CD4-positive, CD25-positive, alpha-beta regulatory T cell (primary cell): ENCODE data around the gene YWHAG. TPM values are rescaled to one million over a fixed set of nuclear protein-coding genes. Genes with fewer than 3 reads are reported as not detected.

ENCODE experiments used
- ATAC-seq, 2 donors: fragments of 150-1000 bp; cut with Tn5 transposase; one replicate each; pipeline ENCODE4 v1.10.0; 2021; ENCODE audit warnings: low read depth in 2 of 2, moderate number of reproducible peaks in 2 of 2, moderate library complexity in 1 of 2
- DNase-seq, 3 donors: peaks; one replicate each; pipeline versions ENCODE4 v3.0.0 to v3.0.0-alpha.2; 2012 to 2022; ENCODE audit warnings: mixed read lengths in 1 of 3
- H3K27ac ChIP-seq: one replicate; pipeline ENCODE4 v1.7.0; 2013; ENCODE audit warnings: mild to moderate bottlenecking, low read length; ENCODE audit not compliant: insufficient read depth, poor library complexity, severe bottlenecking
- H3K27me3 ChIP-seq: one replicate; pipeline ENCODE4 v1.7.0; 2013; ENCODE audit warnings: low read length; ENCODE audit not compliant: control insufficient read depth, insufficient read depth
- H3K36me3 ChIP-seq: one replicate; pipeline ENCODE4 v1.7.0; 2013; ENCODE audit warnings: mild to moderate bottlenecking, low read length, moderate library complexity; ENCODE audit not compliant: control insufficient read depth, insufficient read depth
- H3K4me1 ChIP-seq: 2 replicates; pipeline ENCODE4 v1.7.0; 2013; ENCODE audit warnings: mild to moderate bottlenecking, low read length; ENCODE audit not compliant: insufficient read depth, control insufficient read depth, poor library complexity, severe bottlenecking
- H3K4me3 ChIP-seq: one replicate; pipeline ENCODE4 v1.7.0; 2013; ENCODE audit warnings: low read depth, mild to moderate bottlenecking, low read length, moderate library complexity
- H3K9me3 ChIP-seq, 2 experiments: 1 replicate in 1 of 2; 2 replicates in 1 of 2; pipeline ENCODE4 v1.7.0; 2013; ENCODE audit warnings: low read length in 2 of 2, mild to moderate bottlenecking in 1 of 2, moderate library complexity in 1 of 2; ENCODE audit not compliant: control insufficient read depth in 2 of 2
- H3K27ac Mint-ChIP-seq, 3 donors: one replicate each; pipeline ENCODE4 v1.8.0; 2020 to 2022; ENCODE audit warnings: mild to moderate bottlenecking in 3 of 3, mixed read lengths in 3 of 3, moderate library complexity in 2 of 3
- H3K27me3 Mint-ChIP-seq: one replicate; pipeline ENCODE4 v1.8.0; 2022; ENCODE audit warnings: mild to moderate bottlenecking, mixed read lengths
- H3K36me3 Mint-ChIP-seq: one replicate; pipeline ENCODE4 v1.8.0; 2020; ENCODE audit warnings: mixed read lengths
- H3K4me1 Mint-ChIP-seq, 4 donors: one replicate each; pipeline ENCODE4 v1.8.0; 2020 to 2022; ENCODE audit warnings: mixed read lengths in 4 of 4, mild to moderate bottlenecking in 1 of 4
- H3K4me3 Mint-ChIP-seq, 4 donors: one replicate each; pipeline ENCODE4 v1.8.0; 2020 to 2022; ENCODE audit warnings: mild to moderate bottlenecking in 4 of 4, mixed read lengths in 4 of 4, moderate library complexity in 3 of 4
- H3K9me3 Mint-ChIP-seq, 7 donors: one replicate each; pipeline ENCODE4 v1.8.0; 2020 to 2022; ENCODE audit warnings: mixed read lengths in 7 of 7, mild to moderate bottlenecking in 3 of 7, moderate library complexity in 2 of 7
- polyA plus RNA-seq, 4 donors: library from polyadenylated mRNA; unstranded; fragments of 300-500 nt; fragmentation: Illumina TruSeq; gene quantifications; one replicate each; pipeline ENCODE4 v1.2.3, GENCODE V29; 2021
- total RNA-seq: library from RNA; stranded (reverse); gene quantifications from one replicate; pipeline ENCODE4 v1.2.3, GENCODE V29; 2022

The YWHAG gene
- total and polyA plus RNA-seq, 5 donors from 2014 or later: 1.7 to 36.6 (median 2.2) TPM

DNA sequence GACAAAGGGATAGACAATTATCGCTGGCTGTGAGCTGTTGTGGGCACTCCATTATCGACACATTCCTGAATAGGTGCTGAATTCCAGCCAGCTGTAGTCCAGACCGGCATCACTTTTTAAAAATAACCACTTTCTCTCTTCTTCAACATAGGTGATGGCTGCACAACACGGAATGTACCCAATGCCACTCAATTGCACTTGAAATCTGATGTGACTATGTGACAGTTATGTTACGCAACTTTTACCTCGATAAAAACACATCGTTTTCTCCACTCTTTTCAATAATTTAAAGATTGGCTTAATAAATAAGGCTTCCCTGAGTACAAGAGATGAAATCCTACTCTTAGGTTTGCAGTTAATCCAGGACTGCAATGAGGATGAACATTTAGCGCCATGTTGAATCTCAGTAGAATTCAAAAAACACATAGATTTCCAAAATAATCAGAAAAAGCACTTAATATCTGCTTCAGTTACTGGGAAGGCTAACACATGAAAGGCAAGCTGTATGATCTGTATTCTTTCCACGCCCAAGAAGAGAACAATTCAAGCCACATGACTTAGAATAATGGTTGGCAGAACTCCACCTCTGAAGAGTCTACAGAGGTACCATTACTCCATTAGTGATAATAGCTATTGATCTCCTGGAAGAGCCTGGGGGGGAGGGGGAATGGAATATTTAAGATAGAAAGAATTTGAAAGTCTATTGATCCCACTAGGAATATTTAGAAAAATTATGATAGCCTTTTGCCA is 3.6 kb downstream of the YWHAG start:
- H3K27me3 ChIP-seq: no peaks in the 10 kb centered on the region
- Mint-ChIP-seq H3K4me1 (peaks cover 35 to 69% (median 50%) of the 10 kb centered on the region in 4 donors), H3K27me3 (no peaks in the 10 kb centered on the region), H3K27ac (peak overlapping the region in 1 of 3 donors; percentile 33), H3K4me3 (peak overlapping the region; percentile 5 to 94 (median 24)), H3K9me3 (peaks cover 0 to 2% (median 0%) of the 10 kb centered on the region in 7 donors), H3K36me3 (peaks cover 18% of the 10 kb centered on the region)
- H3K9me3 ChIP-seq: no peaks in the 10 kb centered on the region
- no peak for DNase-seq
- H3K27ac ChIP-seq: no peak overlapping the region
- H3K36me3 ChIP-seq: peaks cover 9% of the 10 kb centered on the region
- no peak for ATAC-seq
- peaks cover 38% of the 10 kb centered on the region for H3K4me1 ChIP-seq
- H3K4me3 ChIP-seq: peak overlapping the region; percentile 21

GRCh38 chr7:76354516-76354915 is 4.3 kb downstream of the YWHAG start:
- Histone ChIP-seq H3K4me3 (no peak overlapping the region), H3K27me3 (no peaks in the 10 kb centered on the region), H3K9me3 (no peaks in the 10 kb centered on the region), H3K27ac (no peak overlapping the region), H3K4me1 (peaks cover 36% of the 10 kb centered on the region), H3K36me3 (peaks cover 15% of the 10 kb centered on the region)
- H3K4me3 Mint-ChIP-seq: peak overlapping the region in 2 of 4 donors; percentile 29 to 94
- DNase-seq (no peak), ATAC-seq (no peak)
- H3K4me1 Mint-ChIP-seq: peaks cover 30 to 72% (median 46%) of the 10 kb centered on the region in 4 donors
- no peaks in the 10 kb centered on the region for H3K27me3 Mint-ChIP-seq
- H3K9me3 Mint-ChIP-seq: peaks cover 0 to 2% (median 0%) of the 10 kb centered on the region in 7 donors
- peaks cover 23% of the 10 kb centered on the region for H3K36me3 Mint-ChIP-seq
- peak overlapping the region in 1 of 3 donors; percentile 60 for H3K27ac Mint-ChIP-seq

DNA sequence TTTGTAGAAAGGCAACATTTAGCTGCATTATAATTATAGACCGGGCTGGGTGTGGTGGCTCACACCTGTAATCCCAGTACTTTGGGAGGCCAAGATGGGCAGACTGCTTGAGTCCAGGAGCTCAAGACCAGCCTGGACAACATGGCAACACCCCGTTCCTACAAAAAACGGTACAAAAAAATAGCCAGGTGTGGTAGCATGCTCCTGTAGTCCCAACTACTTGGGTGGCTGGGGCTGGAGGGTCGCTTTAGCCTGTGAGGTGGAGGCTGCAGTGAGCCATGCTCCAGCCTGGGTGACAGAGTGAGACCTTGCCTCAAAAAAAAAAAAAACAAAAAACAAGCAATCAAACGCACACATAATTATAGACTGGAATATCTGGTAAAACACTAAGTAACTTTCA is 5.0 kb downstream of the YWHAG start:
- no peak overlapping the region for H3K27ac ChIP-seq
- H3K36me3 Mint-ChIP-seq: peaks cover 27% of the 10 kb centered on the region
- H3K9me3 Mint-ChIP-seq: peaks cover 0 to 2% (median 0%) of the 10 kb centered on the region in 7 donors
- no peak for ATAC-seq
- no peaks in the 10 kb centered on the region for H3K27me3 ChIP-seq
- H3K4me1 Mint-ChIP-seq: peaks cover 30 to 71% (median 43%) of the 10 kb centered on the region in 4 donors
- no peaks in the 10 kb centered on the region for H3K27me3 Mint-ChIP-seq
- no peak for DNase-seq
- no peak overlapping the region for H3K4me3 ChIP-seq
- H3K4me1 ChIP-seq: peaks cover 35% of the 10 kb centered on the region
- no peak overlapping the region for H3K4me3 Mint-ChIP-seq
- H3K27ac Mint-ChIP-seq: no peak overlapping the region
- H3K9me3 ChIP-seq: no peaks in the 10 kb centered on the region
- H3K36me3 ChIP-seq: peaks cover 18% of the 10 kb centered on the region

GRCh38 chr7:76352193-76352592 is 6.6 kb downstream of the YWHAG start:
- H3K9me3 ChIP-seq: no peaks in the 10 kb centered on the region
- peaks cover 19% of the 10 kb centered on the region for H3K36me3 ChIP-seq
- DNase-seq (no peak), ATAC-seq (no peak)
- Mint-ChIP-seq H3K27ac (peak overlapping the region; percentile 46 to 88 (median 86)), H3K36me3 (peaks cover 32% of the 10 kb centered on the region), H3K27me3 (no peaks in the 10 kb centered on the region), H3K4me1 (peaks cover 32 to 75% (median 44%) of the 10 kb centered on the region in 4 donors), H3K9me3 (peaks cover 0 to 2% (median 0%) of the 10 kb centered on the region in 7 donors), H3K4me3 (peak overlapping the region in 1 of 4 donors; percentile 14)
- H3K4me3 ChIP-seq: no peak overlapping the region
- H3K27ac ChIP-seq: no peak overlapping the region
- peaks cover 33% of the 10 kb centered on the region for H3K4me1 ChIP-seq
- H3K27me3 ChIP-seq: no peaks in the 10 kb centered on the region

DNA sequence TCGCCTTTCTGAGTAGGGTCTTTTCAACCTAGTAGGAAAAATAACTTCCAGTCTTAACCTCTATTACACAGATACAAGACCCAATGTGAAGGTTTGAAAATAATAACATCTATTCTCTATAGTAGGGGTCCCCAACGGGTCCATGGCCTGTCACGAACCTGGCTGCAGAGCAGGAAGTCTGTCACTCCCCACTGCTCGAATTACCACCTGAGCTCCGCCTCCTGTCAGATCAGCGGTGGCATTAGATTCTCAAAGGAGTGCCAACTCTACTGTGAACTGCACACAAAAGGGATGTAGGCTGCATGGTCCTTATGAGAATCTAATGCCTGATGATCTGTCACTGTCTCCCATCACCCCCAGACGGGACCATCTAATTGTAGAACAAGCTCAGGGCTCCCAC is 7.4 kb downstream of the YWHAG start:
- H3K4me1 ChIP-seq: peaks cover 33% of the 10 kb centered on the region
- peaks cover 32 to 76% (median 47%) of the 10 kb centered on the region in 4 donors for H3K4me1 Mint-ChIP-seq
- H3K4me3 Mint-ChIP-seq: peak overlapping the region in 1 of 4 donors; percentile 19
- no peak overlapping the region for H3K4me3 ChIP-seq
- no peak for DNase-seq
- H3K36me3 ChIP-seq: peaks cover 23% of the 10 kb centered on the region
- no peak overlapping the region for H3K27ac ChIP-seq
- no peaks in the 10 kb centered on the region for H3K9me3 ChIP-seq
- H3K9me3 Mint-ChIP-seq: peaks cover 0 to 3% (median 0%) of the 10 kb centered on the region in 7 donors
- H3K36me3 Mint-ChIP-seq: peaks cover 40% of the 10 kb centered on the region
- ATAC-seq: no peak
- H3K27me3 Mint-ChIP-seq: no peaks in the 10 kb centered on the region
- peak overlapping the region in 1 of 3 donors; percentile 86 for H3K27ac Mint-ChIP-seq
- no peaks in the 10 kb centered on the region for H3K27me3 ChIP-seq

DNA sequence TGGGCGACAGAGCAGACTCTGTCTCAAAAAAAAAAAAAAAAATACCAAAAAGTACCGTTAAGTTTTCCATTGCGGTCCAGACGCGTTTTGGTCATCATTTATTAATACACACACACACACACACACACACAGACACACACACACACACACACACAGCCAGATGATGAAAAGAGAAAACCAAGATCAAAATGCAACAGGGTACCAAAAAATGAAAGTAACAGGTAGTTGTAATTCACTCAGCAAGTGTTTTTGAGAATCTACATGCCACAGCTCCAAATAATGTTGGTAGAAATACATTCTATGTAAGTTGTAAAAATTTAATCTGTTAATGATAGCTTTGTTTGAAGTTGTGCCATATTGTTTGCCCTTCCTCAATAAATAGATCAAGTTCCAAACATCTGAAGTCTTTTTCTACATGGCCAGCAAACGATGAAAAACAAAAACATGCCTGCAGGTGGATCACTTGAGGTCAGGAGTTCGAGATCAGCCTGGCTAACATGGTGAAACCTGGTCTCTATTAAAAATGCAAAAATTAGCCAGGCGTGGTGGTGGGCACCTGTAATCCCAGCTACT is 9.4 kb downstream of the YWHAG start:
- ATAC-seq: no peak
- H3K9me3 ChIP-seq: no peaks in the 10 kb centered on the region
- no peak overlapping the region for H3K4me3 ChIP-seq
- H3K4me1 ChIP-seq: peaks cover 27% of the 10 kb centered on the region
- peaks cover 34% of the 10 kb centered on the region for H3K36me3 ChIP-seq
- peak overlapping the region in 1 of 4 donors; percentile 48 for H3K4me3 Mint-ChIP-seq
- H3K27me3 ChIP-seq: no peaks in the 10 kb centered on the region
- H3K27ac Mint-ChIP-seq: peak overlapping the region in 1 of 3 donors; percentile 42
- no peak for DNase-seq
- H3K36me3 Mint-ChIP-seq: peaks cover 44% of the 10 kb centered on the region
- no peak overlapping the region for H3K27ac ChIP-seq
- H3K4me1 Mint-ChIP-seq: peaks cover 27 to 68% (median 42%) of the 10 kb centered on the region in 4 donors
- peaks cover 0 to 3% (median 0%) of the 10 kb centered on the region in 7 donors for H3K9me3 Mint-ChIP-seq
- no peaks in the 10 kb centered on the region for H3K27me3 Mint-ChIP-seq

- H3K9me3 ChIP-seq: no peaks in the 10 kb centered on the region
- H3K27ac Mint-ChIP-seq: peak overlapping the region in 2 of 3 donors; percentile 0 to 72
- peaks cover 44% of the 10 kb centered on the region for H3K36me3 ChIP-seq
- ATAC-seq (no peak), DNase-seq (no peak)
- H3K27me3 ChIP-seq: no peaks in the 10 kb centered on the region
- peak overlapping the region in 2 of 4 donors; percentile 2 to 14 for H3K4me3 Mint-ChIP-seq
- H3K9me3 Mint-ChIP-seq: peaks cover 0 to 3% (median 0%) of the 10 kb centered on the region in 7 donors
- H3K27ac ChIP-seq: no peak overlapping the region
- no peaks in the 10 kb centered on the region for H3K27me3 Mint-ChIP-seq
- peaks cover 24% of the 10 kb centered on the region for H3K4me1 ChIP-seq
- H3K36me3 Mint-ChIP-seq: peaks cover 54% of the 10 kb centered on the region
- H3K4me1 Mint-ChIP-seq: peaks cover 27 to 70% (median 52%) of the 10 kb centered on the region in 4 donors
- H3K4me3 ChIP-seq: no peak overlapping the region
Observed at GRCh38 chr7:76347710-76348109, 11.1 kb downstream of the YWHAG start.
